Stimulated activated CD8-positive, alpha-beta memory T cell treated with anti-CD3 and anti-CD28 coated beads, Interleukin-15, amount 100 ng/mL, for 24 hours (primary cell): ENCODE results near the gene CELA2A.
"Not testable (repeated sequence)": the region's sequence is repeated elsewhere in the genome, so short reads cannot be mapped to it uniquely, and the experiment has no call there.

Experiments
- DNase-seq: peaks from one replicate; pipeline ENCODE4 v3.0.0-alpha.2; 2020; ENCODE audit warnings: low read depth

Gene CELA2A

GRCh38 chr1:15501208-15502032, 44.9 kb downstream of the CELA2A start:
- no peak for DNase-seq

- no peak for DNase-seq
Observed at GRCh38 chr1:15504436-15504835, 47.9 kb downstream of the CELA2A start.

GRCh38 chr1:15506831-15507230, 50.3 kb downstream of the CELA2A start:
- no peak for DNase-seq

GRCh38 chr1:15507278-15507677, 50.7 kb downstream of the CELA2A start:
- no peak for DNase-seq

GRCh38 chr1:15508700-15509487, 52.4 kb downstream of the CELA2A start:
- no peak for DNase-seq

- DNase-seq = no peak
Observed at GRCh38 chr1:15509586-15509985, 53.1 kb downstream of the CELA2A start.

GRCh38 chr1:15510611-15511405, 54.3 kb downstream of the CELA2A start:
- DNase-seq = no peak

GRCh38 chr1:15513192-15513591, 56.7 kb downstream of the CELA2A start:
- no peak for DNase-seq

GRCh38 chr1:15513919-15514318, 57.4 kb downstream of the CELA2A start:
- DNase-seq = no peak

- DNase-seq = not testable (repeated sequence)
Observed at GRCh38 chr1:15514557-15514956, 58.0 kb downstream of the CELA2A start.

GRCh38 chr1:15515022-15515663, 58.6 kb downstream of the CELA2A start:
- no peak for DNase-seq

GRCh38 chr1:15519625-15520024, 63.1 kb downstream of the CELA2A start:
- no peak for DNase-seq

- DNase-seq = not testable (repeated sequence)
Observed at GRCh38 chr1:15521206-15521906, 64.8 kb downstream of the CELA2A start.
